ENCODE data around the gene FZD4.

FZD4 gene

GRCh38 chr11:86901599-86901998 is 53.6 kb downstream of the FZD4 start:
- DNase-seq (ENCODE audit: low read depth), result no peak
- TF ChIP-seq MYC (IDR thresholded peaks at IDR 0.05; ENCODE audit: low read depth, low read length), result no peak

GRCh38 chr11:86900162-86900561 is 55.0 kb downstream of the FZD4 start:
- TF ChIP-seq POLR2A (IDR thresholded peaks at IDR 0.05; ENCODE audit: extremely low read depth, insufficient read length), result no peak
- TF ChIP-seq MYC (IDR thresholded peaks at IDR 0.05; ENCODE audit: low read depth, low read length), result no peak
- no peak for TF ChIP-seq MAX (IDR thresholded peaks at IDR 0.05; ENCODE audit: low read depth, low read length)
- TF ChIP-seq CTCF (IDR thresholded peaks at IDR 0.05; ENCODE audit: low read depth, low read length), result no peak
- DNase-seq (ENCODE audit: low read depth), result no peak
- no peak overlapping the region for H3K4me3 ChIP-seq (ENCODE audit: low read depth, low read length)

More at GRCh38 chr11:86901599-86901998, 53.6 kb downstream of the FZD4 start:
- H3K4me3 ChIP-seq (ENCODE audit: low read depth, low read length), result no peak overlapping the region

- TF ChIP-seq CTCF (IDR thresholded peaks at IDR 0.05; ENCODE audit: low read depth, low read length) (no peak), MYC (IDR thresholded peaks at IDR 0.05; ENCODE audit: low read depth, low read length) (no peak), MAX (IDR thresholded peaks at IDR 0.05; ENCODE audit: low read depth, low read length) (no peak), POLR2A (IDR thresholded peaks at IDR 0.05; ENCODE audit: extremely low read depth, insufficient read length) (no peak)
- no peak overlapping the region for H3K4me3 ChIP-seq (ENCODE audit: low read depth, low read length)
- no peak for DNase-seq (ENCODE audit: low read depth)
These were observed 56.5 kb downstream of the FZD4 start for GRCh38 chr11:86898689-86899088.

- no peak overlapping the region for H3K4me3 ChIP-seq (ENCODE audit: low read depth, low read length)
- no peak for TF ChIP-seq MYC (IDR thresholded peaks at IDR 0.05; ENCODE audit: low read depth, low read length)
- TF ChIP-seq POLR2A (IDR thresholded peaks at IDR 0.05; ENCODE audit: extremely low read depth, insufficient read length), result no peak
- no peak for TF ChIP-seq MAX (IDR thresholded peaks at IDR 0.05; ENCODE audit: low read depth, low read length)
- no peak for TF ChIP-seq CTCF (IDR thresholded peaks at IDR 0.05; ENCODE audit: low read depth, low read length)
- DNase-seq (ENCODE audit: low read depth), result no peak
These were observed 58.8 kb downstream of the FZD4 start for GRCh38 chr11:86896441-86896841.
